ENCODE measurements around the gene ADAM10.

ADAM10 gene

DNA sequence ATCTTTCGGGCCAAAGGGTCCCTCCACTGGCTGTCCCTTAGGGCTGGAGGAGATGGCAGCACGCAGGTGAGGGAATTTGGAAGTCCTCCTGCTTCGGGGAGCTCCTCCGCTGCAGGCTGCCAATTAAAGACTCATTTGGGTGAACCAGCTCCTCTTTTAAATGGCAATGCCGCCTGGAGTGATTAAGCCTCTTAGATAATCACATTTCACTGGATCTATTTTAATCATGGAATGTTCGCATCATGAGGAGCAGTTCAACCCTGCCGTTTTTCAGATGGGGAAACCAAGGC lies 199.8 kb downstream of the ADAM10 start:
- DNase-seq (ENCODE audit: low read depth) = no peak
- TF ChIP-seq, protein P1, sequence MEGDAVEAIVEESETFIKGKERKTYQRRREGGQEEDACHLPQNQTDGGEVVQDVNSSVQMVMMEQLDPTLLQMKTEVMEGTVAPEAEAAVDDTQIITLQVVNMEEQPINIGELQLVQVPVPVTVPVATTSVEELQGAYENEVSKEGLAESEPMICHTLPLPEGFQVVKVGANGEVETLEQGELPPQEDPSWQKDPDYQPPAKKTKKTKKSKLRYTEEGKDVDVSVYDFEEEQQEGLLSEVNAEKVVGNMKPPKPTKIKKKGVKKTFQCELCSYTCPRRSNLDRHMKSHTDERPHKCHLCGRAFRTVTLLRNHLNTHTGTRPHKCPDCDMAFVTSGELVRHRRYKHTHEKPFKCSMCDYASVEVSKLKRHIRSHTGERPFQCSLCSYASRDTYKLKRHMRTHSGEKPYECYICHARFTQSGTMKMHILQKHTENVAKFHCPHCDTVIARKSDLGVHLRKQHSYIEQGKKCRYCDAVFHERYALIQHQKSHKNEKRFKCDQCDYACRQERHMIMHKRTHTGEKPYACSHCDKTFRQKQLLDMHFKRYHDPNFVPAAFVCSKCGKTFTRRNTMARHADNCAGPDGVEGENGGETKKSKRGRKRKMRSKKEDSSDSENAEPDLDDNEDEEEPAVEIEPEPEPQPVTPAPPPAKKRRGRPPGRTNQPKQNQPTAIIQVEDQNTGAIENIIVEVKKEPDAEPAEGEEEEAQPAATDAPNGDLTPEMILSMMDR (conservative IDR thresholded peaks at IDR 0.05; ENCODE audit: low read depth, low read length) = no peak
- no peak overlapping the region for H3K4me3 ChIP-seq (ENCODE audit: low read length)

DNA sequence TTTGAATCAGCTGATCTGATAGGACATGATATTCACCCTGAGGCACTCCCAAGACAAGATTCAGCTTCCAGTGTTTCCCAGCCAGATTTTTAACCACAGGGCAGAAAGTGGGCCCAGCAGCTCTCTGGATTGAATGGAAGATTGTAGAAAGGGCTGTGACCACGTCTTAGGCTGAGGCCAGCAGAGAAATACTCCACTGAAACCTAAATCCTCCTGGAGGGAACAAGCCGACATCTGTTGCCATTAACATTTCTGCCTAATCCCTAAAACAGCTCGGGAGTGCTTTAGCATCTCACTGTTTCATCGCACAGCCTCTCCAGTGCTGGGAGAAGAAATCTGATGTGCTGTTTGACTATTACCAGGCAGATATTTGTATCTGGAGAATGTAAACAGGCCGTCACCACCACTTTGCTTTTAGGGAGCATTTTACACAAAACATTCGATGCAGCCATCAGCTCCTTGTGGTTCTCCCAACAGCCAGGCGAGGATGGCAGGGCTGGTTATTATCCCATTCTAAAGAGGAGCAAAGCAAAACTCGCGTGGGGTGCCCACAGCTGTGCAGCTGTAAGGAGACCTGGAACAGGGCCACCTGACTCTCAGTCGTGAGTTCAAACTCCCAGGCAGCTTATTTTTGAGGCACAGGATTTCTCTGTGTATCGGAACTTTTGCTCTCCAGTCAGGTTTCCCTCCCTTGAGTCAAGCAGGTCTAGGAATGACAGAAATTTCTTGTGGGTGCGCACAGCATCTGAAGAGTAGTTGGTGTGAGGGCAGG lies 200.3 kb downstream of the ADAM10 start:
- no peak for DNase-seq (ENCODE audit: low read depth)
- H3K4me3 ChIP-seq (ENCODE audit: low read length) = no peak overlapping the region
- TF ChIP-seq, protein P1 (conservative IDR thresholded peaks at IDR 0.05; ENCODE audit: low read depth, low read length) = no peak

DNA sequence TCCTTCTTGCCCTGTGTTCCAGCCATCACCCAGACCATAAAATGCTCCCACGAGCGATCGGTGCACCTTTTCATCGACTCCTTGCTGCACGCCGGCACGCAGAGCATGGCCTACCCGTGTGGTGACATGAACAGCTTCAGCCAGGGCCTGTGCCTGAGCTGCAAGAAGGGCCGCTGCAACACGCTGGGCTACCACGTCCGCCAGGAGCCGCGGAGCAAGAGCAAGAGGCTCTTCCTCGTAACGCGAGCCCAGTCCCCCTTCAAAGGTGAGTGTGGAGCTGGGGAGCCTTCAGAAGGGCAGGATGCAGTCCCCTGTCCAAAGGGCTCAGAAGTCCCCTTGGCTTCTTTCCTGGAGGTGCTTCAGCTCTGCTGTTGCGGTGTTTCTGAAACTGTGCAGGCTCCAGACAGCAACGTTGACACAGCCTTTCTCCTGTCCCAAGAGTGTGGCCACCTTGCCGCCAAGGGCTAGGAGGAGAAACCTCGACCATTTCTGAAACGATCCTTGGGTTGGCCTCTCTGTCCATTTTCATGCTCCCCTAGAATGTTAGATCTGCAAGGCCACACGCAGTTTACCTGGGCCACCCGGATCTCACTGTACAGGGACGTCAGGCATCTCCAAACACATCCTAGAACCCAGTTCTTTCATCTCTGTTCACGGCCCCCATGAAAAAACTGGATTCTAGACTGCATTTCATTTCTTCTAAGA lies 201.0 kb downstream of the ADAM10 start:
- TF ChIP-seq, protein P1 (conservative IDR thresholded peaks at IDR 0.05; ENCODE audit: low read depth, low read length) = no peak
- no peak overlapping the region for H3K4me3 ChIP-seq (ENCODE audit: low read length)
- no peak for DNase-seq (ENCODE audit: low read depth)

- H3K4me3 ChIP-seq (ENCODE audit: low read length) = no peak overlapping the region
- no peak for DNase-seq (ENCODE audit: low read depth)
- TF ChIP-seq, protein P1 (conservative IDR thresholded peaks at IDR 0.05; ENCODE audit: low read depth, low read length) = no peak
These were observed 201.7 kb downstream of the ADAM10 start for GRCh38 chr15:58547628-58548307.

GRCh38 chr15:58546635-58547627 lies 202.6 kb downstream of the ADAM10 start:
- no peak overlapping the region for H3K4me3 ChIP-seq (ENCODE audit: low read length)
- DNase-seq (ENCODE audit: low read depth) = peak; percentile 84
- TF ChIP-seq, protein P1 (conservative IDR thresholded peaks at IDR 0.05; ENCODE audit: low read depth, low read length) = no peak

DNA sequence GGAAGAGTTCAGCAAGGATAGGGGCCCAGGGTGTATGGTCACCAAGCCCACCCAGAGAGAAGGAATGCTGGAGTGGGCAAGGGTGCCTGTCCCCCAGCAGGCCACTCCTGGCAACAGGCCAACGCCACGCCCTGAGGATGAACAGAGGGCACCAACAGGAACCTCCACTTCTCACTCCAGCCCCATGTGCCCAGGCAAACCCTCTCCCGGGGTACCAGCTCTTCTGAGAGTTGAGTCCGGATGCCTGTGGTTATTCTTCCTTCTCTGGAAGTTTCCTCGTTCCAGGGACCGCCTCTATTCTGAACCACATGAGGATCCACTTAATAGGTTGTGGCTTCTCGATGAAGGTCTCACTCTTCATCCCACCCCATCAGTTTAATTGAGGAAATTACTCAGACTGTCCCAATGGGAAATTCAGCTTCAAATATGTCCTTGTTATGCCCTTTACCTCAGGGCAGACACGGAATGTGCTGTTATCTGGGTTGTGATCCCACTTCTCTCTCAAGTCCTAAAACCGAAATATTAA lies 203.4 kb downstream of the ADAM10 start:
- no peak overlapping the region for H3K4me3 ChIP-seq (ENCODE audit: low read length)
- TF ChIP-seq, protein P1 (conservative IDR thresholded peaks at IDR 0.05; ENCODE audit: low read depth, low read length) = no peak
- no peak for DNase-seq (ENCODE audit: low read depth)

All from retinal pigment epithelial cell (primary cell).